CD4-positive, alpha-beta T cell treated with Interleukin-15 for 4 hours (primary cell): ENCODE data around the gene UTP15.

ENCODE experiments used
- DNase-seq: peaks from one replicate; pipeline ENCODE4 v3.0.0-alpha.2; 2020; ENCODE audit warnings: low spot score

UTP15 gene

GRCh38 chr5:73623901-73624404 is 58.4 kb downstream of the UTP15 start:
- DNase-seq, result no peak

- no peak for DNase-seq
Measured at GRCh38 chr5:73624888-73625287, 59.3 kb downstream of the UTP15 start.

- no peak for DNase-seq
Measured at GRCh38 chr5:73625372-73625943, 59.9 kb downstream of the UTP15 start.

GRCh38 chr5:73625944-73626811 is 60.6 kb downstream of the UTP15 start, which contains the start of gene ARHGEF28:
ARHGEF28 (plus strand) TSS chr5:73626196; CDS start chr5:73684852, 58,656 bp downstream.
- DNase-seq, result peak; percentile 1

GRCh38 chr5:73626814-73627313 is 61.3 kb downstream of the UTP15 start:
- no peak for DNase-seq

GRCh38 chr5:73629456-73629855 is 63.9 kb downstream of the UTP15 start:
- DNase-seq, result no peak

GRCh38 chr5:73630765-73631164 is 65.2 kb downstream of the UTP15 start:
- no peak for DNase-seq

GRCh38 chr5:73631500-73631899 is 66.0 kb downstream of the UTP15 start:
- DNase-seq, result no peak
